A673 (cell line): ENCODE results near the gene MTFMT. TPM values are rescaled to one million over a fixed set of nuclear protein-coding genes. Genes with fewer than 3 reads are reported as not detected.

ENCODE experiments used
- BruUV-seq: library from RNA; stranded (reverse); fragments of 400-500 nt; replicated peaks from 2 replicates; lab custom pipeline; 2021; lab: Mats Ljungman, UMichigan
- CTCF ChIA-PET: fragments of 300-600 bp; sonication (Branson Sonifier 250); formaldehyde crosslinking; loops from one replicate; lab custom pipeline; 2022; ENCODE audit warnings: antibody characterized with exemption; lab: Charles Lee
- POLR2A ChIA-PET: fragments of 300-600 bp; sonication (Branson Sonifier 250); formaldehyde crosslinking; loops from one replicate; lab custom pipeline; 2022; ENCODE audit warnings: antibody characterized with exemption; ENCODE audit not compliant: low non-redundant PET; lab: Charles Lee
- DNase-seq: peaks from one replicate; pipeline ENCODE4 v3.0.0-alpha.2; 2015; ENCODE audit warnings: low spot score
- H3K27ac ChIP-seq: fragments of 200-600 bp; sonication (generic); 2 replicates; pipeline ENCODE4 v1.5.1; 2016; ENCODE audit warnings: mixed run types, low read depth, mild to moderate bottlenecking, mixed read lengths, antibody characterized with exemption, low read length; ENCODE audit not compliant: poor library complexity, severe bottlenecking
- H3K27me3 ChIP-seq: fragments of 200-600 bp; sonication (generic); replicated peaks from 2 replicates; pipeline ENCODE4 v1.6.1; 2017; ENCODE audit warnings: mixed run types, low read depth, mild to moderate bottlenecking, mixed read lengths, antibody characterized with exemption, low read length; ENCODE audit not compliant: insufficient read depth, poor library complexity
- H3K36me3 ChIP-seq: fragments of 200-600 bp; sonication (generic); 2 replicates; pipeline ENCODE4 v1.6.1; 2016; ENCODE audit warnings: mixed run types, mild to moderate bottlenecking, mixed read lengths, antibody characterized with exemption, low read length; ENCODE audit not compliant: insufficient read depth, poor library complexity, severe bottlenecking
- H3K4me1 ChIP-seq: fragments of 200-600 bp; sonication (generic); 2 replicates; pipeline ENCODE4 v1.6.1; 2017; ENCODE audit warnings: mixed run types, mild to moderate bottlenecking, mixed read lengths, antibody characterized with exemption, low read length; ENCODE audit not compliant: insufficient read depth, poor library complexity, severe bottlenecking
- H3K4me3 ChIP-seq: fragments of 200-600 bp; sonication (generic); 2 replicates; pipeline ENCODE4 v1.5.1; 2016; ENCODE audit warnings: low read depth, mixed run types, mild to moderate bottlenecking, mixed read lengths, low read length; ENCODE audit not compliant: poor library complexity, severe bottlenecking
- H3K9me3 ChIP-seq: fragments of 200-600 bp; sonication (generic); 2 replicates; pipeline ENCODE4 v1.6.1; 2016; ENCODE audit warnings: mixed run types, low read depth, mild to moderate bottlenecking, mixed read lengths, antibody characterized with exemption, low read length; ENCODE audit not compliant: poor library complexity, severe bottlenecking
- CTCF ChIP-seq: fragments of 300-800, 200-600 bp; sonication (generic); conservative IDR thresholded peaks from 2 replicates; pipeline ENCODE4 v1.5.1; 2017; ENCODE audit warnings: low read depth, mild to moderate bottlenecking, antibody characterized with exemption, low read length, moderate library complexity, mixed read lengths
- EZH2 ChIP-seq: fragments of 200-600 bp; sonication (generic); IDR thresholded peaks from 2 replicates; pipeline ENCODE4 v1.6.1; 2017; ENCODE audit warnings: borderline replicate concordance, low read depth, mild to moderate bottlenecking, mixed read lengths, antibody characterized with exemption, low read length; ENCODE audit not compliant: poor library complexity, severe bottlenecking
- intact Hi-C: fragments of 100-400 bp; cut with micrococcal nuclease; formaldehyde crosslinking; loops from one replicate; pipeline ENCODE4 v1.10.0; 2022; ENCODE audit not compliant: unreplicated experiment
- total RNA-seq: library from RNA; stranded (reverse); gene quantifications from 2 replicates; pipeline ENCODE4 v1.2.3, GENCODE V29; 2021

Gene MTFMT
- total RNA-seq, 1 experiment from 2014 or later: 26.2 TPM

GRCh38 chr15:65069179-65069578, 39.7 kb upstream of the MTFMT start:
- no peak for TF ChIP-seq EZH2
- TF ChIP-seq CTCF: no peak
- no peak overlapping the region for H3K27ac ChIP-seq
- intact Hi-C loops: no loop called here
- no TSS peak for BruUV-seq
- CTCF ChIA-PET: interaction anchor here (1.0 kb wide), 1 partner anchor 32 kb away, joined by 3 read pairs; no protein-coding TSS in a partner anchor
- no peaks in the 10 kb centered on the region for H3K9me3 ChIP-seq
- POLR2A ChIA-PET: interaction anchor here (0.5 kb wide), 1 partner anchor 427 kb away, joined by 4 read pairs; no protein-coding TSS in a partner anchor
- H3K36me3 ChIP-seq: no peaks in the 10 kb centered on the region
- H3K4me1 ChIP-seq: peaks cover 14% of the 10 kb centered on the region
- H3K27me3 ChIP-seq: no peaks in the 10 kb centered on the region
- no peak for DNase-seq
- no peak overlapping the region for H3K4me3 ChIP-seq

GRCh38 chr15:65068403-65068788, 39.0 kb upstream of the MTFMT start:
- Histone ChIP-seq H3K9me3 (no peaks in the 10 kb centered on the region), H3K27me3 (no peaks in the 10 kb centered on the region), H3K27ac (no peak overlapping the region), H3K4me1 (peaks cover 14% of the 10 kb centered on the region), H3K4me3 (peak overlapping the region; percentile 44), H3K36me3 (no peaks in the 10 kb centered on the region)
- TF ChIP-seq CTCF: no peak
- intact Hi-C loops: no loop called here
- CTCF ChIA-PET: no interaction called here
- BruUV-seq: no TSS peak
- POLR2A ChIA-PET: interaction anchor here (0.7 kb wide), 1 partner anchor 281 kb away, joined by 3 read pairs; no protein-coding TSS in a partner anchor
- DNase-seq: no peak

GRCh38 chr15:65067645-65068402, 38.4 kb upstream of the MTFMT start, which contains the start of gene RASL12:
Gene RASL12 (minus strand): TSS chr15:65067991. CDS start chr15:65067835, 156 bp downstream.
- no peaks in the 10 kb centered on the region for H3K36me3 ChIP-seq
- peak within 1 kb of the TSS; percentile 44 for H3K4me3 ChIP-seq
- H3K9me3 ChIP-seq: no peaks in the 10 kb centered on the region
- ChIA-PET CTCF (no interaction called here), POLR2A (interaction anchor here (0.7 kb wide), 1 partner anchor 281 kb away, joined by 3 read pairs; no protein-coding TSS in a partner anchor)
- intact Hi-C loops: no loop called here
- no peak within 1 kb of the TSS for H3K27ac ChIP-seq
- peaks cover 14% of the 10 kb centered on the region for H3K4me1 ChIP-seq
- no TSS peak for BruUV-seq
- no peaks in the 10 kb centered on the region for H3K27me3 ChIP-seq
- peak; percentile 49 for DNase-seq
- TF ChIP-seq CTCF: no peak
- no peak for TF ChIP-seq EZH2
